HEK293T (cell line): Measurements from ENCODE around the gene C5orf47.

ENCODE experiments used
- ARNT ChIP-seq: fragments of 450-650 bp; IDR thresholded peaks from 2 replicates; pipeline ENCODE4 v1.6.1; 2017; ENCODE audit warnings: mild to moderate bottlenecking
- BHLHE40 ChIP-seq: fragments of 450-650 bp; IDR thresholded peaks from 2 replicates; pipeline ENCODE4 v1.6.1; 2016; ENCODE audit warnings: mild to moderate bottlenecking, moderate library complexity, borderline replicate concordance
- ELF4 ChIP-seq: fragments of 450-650 bp; IDR thresholded peaks from 2 replicates; pipeline ENCODE4 v1.6.1; 2017; ENCODE audit warnings: antibody characterized with exemption
- FOXA1 ChIP-seq: fragments of 450-650 bp; IDR thresholded peaks from 2 replicates; pipeline ENCODE4 v1.6.1; 2016; ENCODE audit warnings: mild to moderate bottlenecking
- FOXK2 ChIP-seq: fragments of 450-650 bp; IDR thresholded peaks from 2 replicates; pipeline ENCODE4 v1.6.1; 2016; ENCODE audit warnings: mild to moderate bottlenecking
- FOXM1 ChIP-seq: fragments of 450-650 bp; IDR thresholded peaks from 2 replicates; pipeline ENCODE4 v1.6.1; 2017; ENCODE audit warnings: mild to moderate bottlenecking, borderline replicate concordance
- HDGF ChIP-seq: fragments of 450-650 bp; IDR thresholded peaks from 2 replicates; pipeline ENCODE4 v1.6.1; 2017; ENCODE audit warnings: antibody characterized with exemption, borderline replicate concordance
- L3MBTL2 ChIP-seq: fragments of 450-650 bp; conservative IDR thresholded peaks from 2 replicates; pipeline ENCODE4 v1.6.1; 2016; ENCODE audit warnings: mild to moderate bottlenecking
- NFRKB ChIP-seq: fragments of 450-650 bp; IDR thresholded peaks from 2 replicates; pipeline ENCODE4 v1.6.1; 2016; ENCODE audit warnings: mild to moderate bottlenecking, moderate library complexity
- PKNOX1 ChIP-seq: fragments of 450-650 bp; IDR thresholded peaks from 2 replicates; pipeline ENCODE4 v1.6.1; 2016
- SP1 ChIP-seq: fragments of 450-650 bp; IDR thresholded peaks from 2 replicates; pipeline ENCODE4 v1.6.1; 2017
- SUZ12 ChIP-seq: fragments of 450-650 bp; IDR thresholded peaks from 2 replicates; pipeline ENCODE4 v1.6.1; 2016; ENCODE audit warnings: mild to moderate bottlenecking
- TARDBP ChIP-seq: fragments of 450-650 bp; IDR thresholded peaks from 2 replicates; pipeline ENCODE4 v1.6.1; 2016
- ZNF384 ChIP-seq: fragments of 450-650 bp; IDR thresholded peaks from 2 replicates; pipeline ENCODE4 v1.6.1; 2016

DNA sequence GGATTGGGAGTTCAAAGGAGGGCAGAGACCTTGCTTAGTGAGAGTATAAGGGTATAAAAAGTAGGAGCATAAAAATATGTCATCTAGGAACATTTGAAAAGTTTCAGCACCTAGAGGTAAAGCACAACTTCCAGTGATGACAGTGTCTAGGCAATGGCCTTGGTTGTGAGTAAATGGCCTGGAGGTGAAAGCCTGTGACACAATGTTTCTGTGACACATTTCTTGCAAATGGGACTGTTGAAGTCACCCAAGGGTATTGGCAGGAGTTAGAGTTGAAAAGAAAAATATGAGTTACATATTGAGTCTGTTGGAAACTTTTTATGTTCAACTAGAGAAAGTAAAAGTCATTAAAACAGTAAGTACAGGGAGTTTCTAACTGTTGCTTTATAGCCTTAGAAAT is 14.8 kb downstream of the C5orf47 start:
- TF ChIP-seq ARNT (no peak), NFRKB (no peak), HDGF (no peak), L3MBTL2 (no peak), ZNF384 (no peak), ELF4 (no peak), FOXM1 (no peak), SUZ12 (no peak), FOXK2 (no peak), BHLHE40 (no peak), PKNOX1 (no peak), TARDBP (no peak), SP1 (no peak), FOXA1 (no peak)
